HG03045 (cell line): ENCODE data around the gene MRPL21.

Source experiments
- ATAC-seq: cut with Tn5 transposase; IDR thresholded peaks from one replicate; pipeline ENCODE4 v1.9.1; 2021; ENCODE audit warnings: mild to moderate bottlenecking, moderate library complexity; ENCODE audit not compliant: unreplicated experiment

MRPL21 gene

DNA sequence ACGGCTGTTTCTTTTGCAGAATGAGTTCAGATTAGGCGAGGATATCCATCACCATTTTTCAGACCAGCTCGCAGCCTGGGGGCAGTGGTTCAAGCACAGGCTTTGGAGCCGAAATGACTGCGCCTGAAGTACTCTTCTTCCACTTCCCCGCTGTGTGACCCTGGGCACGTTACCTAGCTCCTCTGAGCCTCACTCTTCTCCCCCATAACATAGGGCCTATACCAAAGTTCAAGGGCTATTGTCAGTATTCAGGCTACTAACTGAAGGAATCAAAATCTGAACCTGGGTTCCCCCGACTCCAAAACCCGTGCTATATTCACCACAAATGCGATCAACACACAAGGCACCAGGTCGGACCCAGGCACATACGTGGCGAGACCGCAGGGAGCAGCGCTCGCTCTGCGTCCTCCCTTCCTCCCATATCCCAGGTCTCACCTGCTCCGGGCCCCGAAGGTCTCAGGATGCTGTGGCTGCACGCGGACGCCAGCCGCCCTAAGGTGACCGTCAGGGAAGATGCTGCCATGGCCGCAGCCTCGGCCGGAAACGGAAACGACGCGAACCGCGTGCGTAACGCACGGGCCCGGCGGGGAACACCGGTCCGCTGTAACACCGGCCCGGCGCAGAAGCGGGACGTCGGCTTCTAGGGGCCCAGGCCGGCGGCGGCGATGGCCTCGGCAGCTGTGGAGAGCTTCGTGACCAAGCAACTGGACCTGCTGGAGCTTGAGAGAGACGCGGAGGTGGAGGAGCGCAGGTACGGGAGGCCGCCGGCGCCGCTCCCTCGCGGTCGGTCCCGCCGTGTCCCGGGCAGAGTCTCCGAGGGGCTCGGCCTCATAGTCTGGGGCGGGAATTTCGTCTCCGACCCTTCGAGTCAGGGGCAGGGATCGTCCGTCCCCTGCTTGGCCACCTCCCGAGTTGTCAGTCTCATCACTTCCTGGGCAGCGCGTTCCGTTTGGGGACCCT, at the start of gene MRPL21, which contains the start of gene IGHMBP2:
MRPL21 (minus strand) TSS at position 545 of the 960 bp plus-strand sequence; CDS start at position 523, 22 bp downstream.
IGHMBP2 (plus strand) TSS at position 604 of the 960 bp plus-strand sequence; CDS start at position 666, 62 bp downstream.
- ATAC-seq: peak; percentile 83

DNA sequence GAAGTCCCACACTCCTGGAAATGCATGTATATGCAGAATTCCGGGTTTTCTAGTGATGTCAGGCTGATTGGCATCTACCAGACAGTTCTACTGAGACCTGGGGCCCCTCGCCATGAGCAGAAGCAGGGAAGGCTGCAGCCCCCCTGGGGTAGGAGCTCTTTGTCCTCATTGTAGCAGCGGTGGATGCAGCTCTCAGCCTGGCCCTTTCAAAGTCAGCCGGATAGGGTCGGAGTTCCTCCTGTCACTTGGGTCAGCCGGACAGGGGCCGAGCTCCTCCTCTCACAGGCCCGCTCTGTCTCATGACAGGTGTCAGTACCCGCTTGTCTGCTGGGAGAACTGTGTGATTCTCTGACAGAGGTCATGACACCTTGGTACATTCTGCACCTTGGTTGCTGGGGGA, 47.1 kb upstream of the MRPL21 start:
- ATAC-seq: no peak

DNA sequence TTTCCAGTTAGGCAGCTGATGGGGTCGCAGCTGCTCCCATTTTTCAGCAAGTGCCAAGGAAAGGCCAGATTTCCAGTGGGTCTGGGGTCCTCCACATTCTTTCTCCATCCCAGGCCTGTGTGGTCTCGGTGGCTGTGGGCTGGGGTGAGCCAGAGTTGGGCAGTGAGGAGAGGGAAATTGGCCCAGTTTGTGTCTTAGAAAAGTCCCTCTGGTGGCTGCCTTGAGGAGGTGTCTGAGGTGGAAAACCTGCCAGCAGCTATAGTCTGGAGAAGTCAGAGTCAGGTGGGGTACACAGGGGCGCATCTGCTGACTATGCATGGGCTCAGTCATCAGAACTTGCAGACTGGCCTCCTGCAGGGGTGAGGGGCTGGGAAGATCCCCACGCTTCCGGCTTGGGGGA, 46.6 kb upstream of the MRPL21 start:
- ATAC-seq: no peak

DNA sequence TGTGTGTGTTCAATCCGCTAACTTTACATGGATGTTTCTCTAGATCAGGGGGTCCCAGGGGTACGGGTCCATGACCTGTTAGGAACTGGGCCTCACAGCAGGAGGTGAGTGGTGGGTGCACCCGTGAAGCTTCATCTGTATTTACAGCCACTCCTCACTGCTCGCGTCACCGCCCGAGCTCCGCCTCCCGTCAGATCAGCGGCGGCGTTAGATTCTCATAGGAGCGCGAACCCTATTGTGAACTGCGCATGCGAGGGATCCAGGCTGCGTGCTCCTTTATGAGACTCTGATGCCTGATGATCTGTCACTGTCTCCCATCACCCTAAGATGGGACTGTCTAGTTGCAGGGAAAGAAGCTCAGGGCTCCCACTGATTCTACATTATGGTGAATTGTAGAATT, 45.3 kb upstream of the MRPL21 start:
- no peak for ATAC-seq

DNA sequence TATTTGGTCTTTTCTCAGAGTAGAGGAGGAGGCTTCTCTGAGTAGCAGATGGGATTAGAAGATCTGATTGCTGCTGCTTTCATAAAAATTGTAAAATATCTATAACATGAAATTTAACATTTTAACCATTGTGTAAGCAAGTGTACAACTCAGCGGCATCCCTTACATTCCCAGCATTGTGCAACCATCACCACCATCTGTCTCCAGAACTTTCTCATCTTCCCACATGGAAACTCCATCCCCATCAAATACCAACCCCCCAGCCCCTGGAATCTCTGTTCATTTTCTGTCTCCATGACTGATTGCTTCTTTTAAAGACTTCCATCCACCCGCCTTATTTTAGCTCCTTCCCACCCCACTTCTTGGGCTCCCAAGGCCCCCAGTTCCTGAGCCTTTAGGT, 44.9 kb upstream of the MRPL21 start:
- no peak for ATAC-seq

DNA sequence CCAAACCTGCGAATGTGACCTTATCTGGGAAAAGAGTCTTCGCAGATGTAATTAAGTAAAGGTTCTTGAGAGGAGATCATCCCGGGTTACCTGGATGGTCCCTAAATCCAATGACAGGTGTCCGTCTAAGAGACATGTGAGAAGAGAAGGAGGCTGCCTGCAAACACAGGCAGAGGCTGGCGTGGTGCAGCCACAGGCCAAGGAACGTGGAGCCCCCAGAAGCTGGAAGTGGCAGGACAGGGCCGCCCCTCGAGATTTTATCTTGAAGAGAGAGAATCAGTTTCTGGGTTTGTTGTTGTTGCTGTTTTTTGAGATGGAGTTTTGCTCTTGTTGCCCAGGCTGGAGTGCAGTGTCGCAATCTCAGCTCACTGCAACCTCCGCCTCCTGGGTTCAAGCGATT, 43.5 kb upstream of the MRPL21 start:
- ATAC-seq: no peak

DNA sequence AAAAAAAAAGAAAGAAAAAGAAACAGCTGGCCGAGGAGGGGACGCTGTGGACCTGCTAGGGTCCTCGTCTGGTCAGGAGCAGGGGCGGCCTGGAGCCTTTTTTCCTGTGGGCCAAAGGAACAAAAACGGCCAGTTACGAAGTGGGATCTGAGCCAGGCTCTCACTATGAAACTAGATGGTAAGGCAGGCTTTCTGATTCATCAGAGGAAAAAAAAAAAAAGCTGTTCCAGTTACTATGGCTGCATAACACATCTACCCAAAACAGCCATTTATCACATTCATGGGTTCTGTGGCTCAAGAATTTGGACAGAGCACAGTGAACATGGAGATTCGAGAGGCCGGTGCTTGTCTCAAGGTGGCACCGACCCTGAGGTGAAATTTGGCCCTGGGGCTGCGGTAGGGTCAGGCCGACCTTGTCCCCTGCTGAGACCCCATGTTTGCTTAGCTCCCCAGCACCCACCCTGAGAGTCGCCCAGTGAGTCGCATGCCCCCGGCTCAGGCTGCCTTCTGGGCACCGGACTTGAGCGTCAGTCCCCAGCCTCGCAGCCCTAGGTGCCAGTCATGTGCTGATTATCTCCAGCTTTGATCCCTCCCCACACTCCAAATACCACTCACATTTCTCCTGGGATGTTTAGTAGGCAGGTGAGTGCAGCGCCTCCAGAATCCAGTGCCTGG, 42.9 kb upstream of the MRPL21 start:
- no peak for ATAC-seq

DNA sequence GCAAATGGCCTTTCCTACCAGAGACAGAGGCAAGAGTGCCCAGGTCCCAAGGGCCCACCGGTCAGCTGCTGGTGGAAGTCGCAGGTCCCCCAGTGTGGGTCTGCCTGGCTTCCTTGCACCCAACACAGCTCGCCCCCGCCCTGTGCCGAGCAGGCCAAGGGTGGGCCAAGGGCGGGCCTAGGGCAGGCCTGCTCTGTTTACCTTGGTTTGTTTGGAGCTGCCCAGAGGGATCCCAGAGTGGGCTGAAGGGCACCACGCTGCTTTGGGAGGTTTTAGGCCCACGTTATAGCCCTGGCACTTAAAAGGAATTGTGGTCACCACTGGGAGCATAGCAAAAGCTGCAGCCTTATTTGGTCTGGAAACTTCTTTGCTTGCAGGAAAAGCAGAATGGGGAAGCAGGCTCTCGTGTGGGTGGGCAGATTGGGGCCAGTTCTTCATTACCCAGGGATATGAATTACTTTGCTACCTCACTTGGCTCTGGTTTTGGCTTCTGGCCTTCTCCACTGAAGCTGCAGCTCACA, 39.2 kb upstream of the MRPL21 start:
- no peak for ATAC-seq

DNA sequence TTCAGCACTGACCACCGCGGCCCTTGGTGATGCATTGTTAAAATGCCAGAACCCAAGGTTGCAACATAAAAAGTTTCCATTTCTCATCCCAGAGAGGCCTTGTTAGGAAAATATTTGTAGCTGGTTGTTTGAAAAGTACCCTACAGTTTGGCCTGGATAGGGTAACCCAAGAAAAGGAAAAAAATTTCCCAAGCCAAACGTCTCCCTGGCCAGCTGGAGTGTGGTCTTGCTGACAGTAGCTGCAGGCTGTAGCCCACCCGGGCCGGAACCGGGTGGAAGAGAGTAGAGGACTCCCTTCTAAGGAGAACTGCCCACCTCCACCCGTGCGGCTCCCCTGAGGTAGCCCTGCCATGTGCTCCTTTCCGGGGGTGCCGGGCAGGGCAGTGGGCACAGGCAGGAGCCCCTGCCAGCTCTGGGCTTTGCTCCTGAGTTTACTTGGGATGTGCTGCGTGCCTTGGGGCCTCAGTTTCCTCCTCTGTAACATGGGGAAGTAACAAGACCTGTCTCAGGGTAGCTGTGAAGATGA, 38.5 kb upstream of the MRPL21 start:
- no peak for ATAC-seq

DNA sequence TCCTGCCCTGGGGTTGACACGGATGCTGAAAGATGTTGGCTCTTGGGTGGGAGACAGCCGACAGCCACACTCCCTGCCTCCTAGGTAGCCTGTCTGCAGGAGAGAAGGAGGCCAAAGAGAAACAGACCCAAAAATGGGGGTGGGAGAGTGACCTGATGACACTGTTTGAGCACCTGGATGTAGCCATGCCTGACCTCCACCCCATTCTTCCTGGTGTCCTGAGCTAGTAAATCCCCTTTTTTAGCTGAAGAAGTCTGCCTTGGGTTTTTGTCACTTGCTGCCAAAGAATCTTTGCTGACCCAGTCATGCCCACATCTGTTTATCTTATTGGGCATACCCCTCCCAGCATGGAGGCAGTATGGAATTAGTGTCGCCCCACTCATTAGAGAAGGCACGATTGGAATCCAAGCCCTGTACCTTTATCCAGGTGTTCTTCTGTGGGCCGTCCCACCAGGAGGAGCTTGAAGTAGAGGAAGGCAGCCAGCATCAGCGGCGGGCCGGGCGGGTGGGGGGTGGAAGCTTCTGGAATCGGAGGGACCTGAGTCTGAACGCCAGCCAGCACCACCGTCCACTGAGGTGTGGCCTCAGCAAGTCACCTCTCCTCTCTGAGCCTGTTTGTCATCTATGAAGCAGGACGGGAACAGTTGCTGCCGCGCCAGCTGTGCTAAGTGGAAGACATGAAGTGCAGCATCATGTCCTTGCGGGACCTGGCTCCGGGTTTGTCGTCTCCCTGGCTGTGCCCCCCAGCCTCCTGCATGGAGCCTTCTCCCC, 37.9 kb upstream of the MRPL21 start:
- ATAC-seq: no peak

DNA sequence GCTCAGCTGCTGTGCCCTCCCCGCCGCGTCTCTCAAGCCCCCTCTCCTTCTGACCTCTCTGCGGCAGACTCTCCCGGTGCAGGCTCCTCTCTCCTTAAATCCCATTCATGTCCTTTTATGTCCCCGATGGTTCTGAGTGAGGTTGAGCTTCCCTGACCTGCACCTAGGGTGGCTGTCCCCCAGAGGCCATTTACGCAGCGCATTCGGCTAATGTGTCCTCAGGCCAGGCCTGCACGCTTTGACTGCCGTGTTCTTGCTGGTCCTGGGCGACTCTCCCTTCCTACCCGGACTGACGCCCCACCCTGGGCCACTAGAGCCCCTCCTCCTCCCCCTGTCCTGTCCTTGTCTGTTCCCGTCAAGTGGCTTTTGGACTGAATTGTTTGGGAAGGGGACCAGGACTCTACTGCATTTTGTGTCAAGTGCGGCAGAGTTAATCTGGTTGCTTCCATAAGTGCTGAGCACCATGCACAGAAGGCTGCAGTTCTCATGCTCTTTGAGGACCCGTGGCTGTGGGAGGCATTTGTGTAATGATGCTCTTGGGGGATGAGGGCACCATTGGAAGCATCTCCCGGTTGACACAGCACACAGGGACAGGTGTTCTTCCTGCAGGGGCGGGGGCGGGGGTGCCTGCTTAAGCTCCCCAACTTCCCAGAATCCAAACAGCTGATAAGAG, 37.2 kb upstream of the MRPL21 start:
- ATAC-seq: no peak

DNA sequence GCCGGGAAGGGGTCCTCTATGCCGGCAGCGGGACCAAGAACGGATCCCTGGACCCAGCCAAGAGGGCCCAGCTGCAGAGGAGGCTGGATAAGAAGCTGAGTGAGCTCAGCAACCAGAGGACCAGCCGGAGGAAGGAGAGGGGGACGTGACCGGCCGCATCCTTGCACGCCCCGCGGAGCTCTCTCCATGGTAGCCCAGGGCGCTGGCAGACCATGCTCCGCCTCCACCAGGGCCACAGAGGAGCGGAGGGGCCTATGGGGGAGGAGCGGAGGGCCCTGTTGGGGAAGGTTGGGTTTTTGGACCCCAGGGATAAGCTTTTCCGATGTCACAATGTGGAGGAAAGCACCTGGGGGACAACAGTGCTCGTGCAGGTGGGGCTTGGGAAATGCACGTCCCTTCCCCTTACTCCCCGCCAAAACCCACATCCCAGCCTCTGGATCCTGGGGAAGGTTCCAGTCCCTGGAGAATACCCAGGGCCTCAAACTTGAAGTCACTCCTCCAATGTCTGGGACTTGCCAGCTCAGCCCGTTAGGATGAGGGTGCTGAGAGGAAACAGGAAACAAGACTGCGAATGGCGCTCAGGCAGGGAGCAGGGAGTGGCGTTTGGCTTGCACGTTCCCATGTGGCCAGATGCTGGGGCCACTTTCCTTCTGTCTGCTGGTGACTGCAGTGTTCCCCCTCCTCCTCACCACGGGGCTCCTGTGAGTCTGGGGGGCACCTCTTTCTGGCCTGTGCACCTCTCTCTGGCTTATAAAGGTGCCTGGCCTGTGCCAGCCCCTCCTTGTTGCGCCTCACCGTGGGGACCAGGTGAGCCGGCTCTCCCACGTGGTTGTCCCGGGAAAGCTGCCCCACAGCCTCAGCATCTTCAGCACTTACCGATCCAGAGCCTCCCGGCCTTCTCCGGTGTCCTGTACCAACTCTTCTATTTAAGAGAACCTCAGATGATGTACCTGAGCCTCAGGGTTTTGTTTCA, 36.2 kb upstream of the MRPL21 start:
- no peak for ATAC-seq

DNA sequence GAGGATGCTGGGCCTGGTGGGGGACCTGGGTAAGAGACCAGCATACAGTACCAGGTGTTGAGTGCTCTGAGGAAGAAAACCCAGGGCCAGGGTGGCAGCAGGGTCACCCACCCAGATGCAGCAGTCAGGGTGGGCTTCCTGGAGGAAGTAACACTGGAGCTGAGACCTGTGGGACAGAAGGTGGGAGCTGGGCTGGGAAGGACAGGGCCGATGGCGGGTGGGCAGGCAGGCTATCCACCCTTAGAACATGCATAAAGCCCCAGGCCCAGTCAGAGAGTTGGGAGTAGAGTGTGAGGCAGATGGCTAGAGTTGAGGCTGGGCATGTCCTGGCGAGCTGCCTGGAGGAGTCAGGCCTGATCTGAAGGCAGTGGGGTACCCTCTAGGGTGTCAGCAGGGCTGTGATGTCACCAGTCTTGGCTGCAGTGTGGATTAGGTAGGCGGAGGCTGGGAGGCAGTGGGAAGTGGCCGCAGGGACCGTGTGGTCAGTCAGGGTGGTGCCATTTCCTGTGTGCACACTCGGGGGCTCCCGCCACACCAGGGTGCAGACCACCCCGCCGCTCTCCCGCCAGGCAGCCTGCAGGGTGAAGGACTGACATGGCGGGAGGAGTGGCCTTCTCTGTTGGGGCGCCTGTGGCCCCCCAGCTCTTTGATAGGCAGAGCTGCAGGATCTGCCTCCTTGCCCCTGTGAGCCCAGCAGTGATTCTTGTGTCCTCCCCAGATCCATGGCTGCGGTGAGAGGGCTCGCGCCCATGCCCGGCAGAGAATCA, 35.4 kb upstream of the MRPL21 start:
- ATAC-seq: no peak

DNA sequence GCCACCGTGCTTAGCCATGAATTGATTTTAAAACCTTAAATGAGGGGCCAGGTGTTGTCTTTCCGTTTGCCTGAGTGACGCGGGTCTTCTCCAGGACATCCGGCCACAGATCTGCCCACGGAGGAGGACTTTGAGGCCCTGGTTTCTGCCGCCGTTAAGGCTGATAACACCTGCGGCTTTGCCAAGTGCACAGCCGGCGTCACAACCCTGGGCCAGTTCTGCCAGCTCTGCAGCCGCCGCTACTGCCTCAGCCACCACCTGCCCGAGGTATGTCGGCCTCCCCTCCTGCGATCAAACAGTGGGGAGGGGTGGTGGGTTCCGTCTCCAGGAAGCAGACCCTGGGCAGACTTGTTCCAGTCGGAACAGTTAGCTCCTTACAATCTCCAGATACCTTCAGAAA, 34.5 kb upstream of the MRPL21 start:
- no peak for ATAC-seq

DNA sequence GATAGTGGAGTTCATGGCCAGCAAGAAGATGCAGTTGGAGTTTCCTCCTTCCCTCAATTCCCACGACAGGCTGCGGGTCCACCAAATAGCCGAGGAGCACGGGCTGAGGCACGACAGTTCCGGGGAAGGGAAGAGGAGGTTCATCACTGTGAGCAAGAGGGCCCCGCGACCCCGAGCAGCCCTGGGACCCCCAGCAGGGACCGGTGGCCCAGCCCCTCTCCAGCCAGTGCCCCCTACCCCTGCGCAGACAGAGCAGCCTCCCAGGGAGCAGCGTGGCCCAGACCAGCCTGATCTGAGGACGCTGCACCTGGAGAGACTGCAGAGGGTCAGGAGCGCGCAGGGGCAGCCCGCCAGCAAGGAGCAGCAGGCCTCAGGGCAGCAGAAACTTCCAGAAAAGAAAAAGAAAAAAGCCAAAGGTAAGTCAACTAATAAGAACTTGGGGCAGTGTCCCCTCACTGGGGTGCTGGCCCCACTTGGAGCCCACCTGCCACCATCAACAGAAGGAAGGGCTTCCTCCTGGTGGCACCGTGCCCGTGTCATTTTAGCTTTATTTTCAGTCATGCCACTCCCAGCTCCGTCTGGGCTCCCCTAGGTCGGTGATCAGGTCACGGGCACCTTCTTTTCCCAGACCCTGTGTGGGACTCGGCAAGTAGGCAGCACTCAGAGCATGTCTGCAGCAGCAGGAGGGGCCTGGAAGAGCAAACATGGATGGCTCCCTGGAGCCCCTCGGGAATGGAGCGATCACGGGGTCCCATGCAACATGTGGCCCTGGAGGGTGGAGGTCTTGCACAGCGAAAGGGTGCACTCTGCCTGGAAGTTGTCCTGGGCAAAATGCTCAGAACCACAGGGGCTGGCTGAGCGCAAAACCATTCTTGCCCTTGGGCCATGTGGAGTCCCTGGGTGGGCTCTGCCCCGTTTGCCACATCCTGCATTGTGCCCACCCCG, 33.3 kb upstream of the MRPL21 start:
- no peak for ATAC-seq

DNA sequence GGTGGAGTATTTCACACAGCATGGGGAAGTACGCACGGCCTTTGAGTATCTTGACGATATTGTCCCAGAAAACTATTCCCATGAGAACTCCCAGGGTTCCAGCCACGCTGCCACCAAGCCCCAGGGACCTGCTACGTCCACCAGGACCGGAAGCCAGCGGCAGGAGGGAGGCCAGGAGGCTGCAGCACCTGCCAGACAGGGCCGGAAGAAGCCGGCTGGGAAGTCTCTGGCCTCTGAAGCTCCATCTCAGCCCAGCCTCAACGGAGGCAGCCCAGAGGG, 32.7 kb upstream of the MRPL21 start:
- ATAC-seq: no peak
